Stimulated activated CD4-positive, alpha-beta T cell treated with anti-CD3 and anti-CD28 coated beads, Interleukin-15, amount 100 ng/mL, for 1 hour (primary cell): ENCODE results near the gene B4GALT1.
A peak's percentile ranks its signal among the peaks of the same experiment; 100 is the strongest.
"Not testable (repeated sequence)": the region's sequence is repeated elsewhere in the genome, so short reads cannot be mapped to it uniquely, and the experiment has no call there.

Experiments used
- DNase-seq, 2 donors: peaks; one replicate each; pipeline ENCODE4 v3.0.0-alpha.2; 2020; ENCODE audit warnings: low read depth in 1 of 2, low spot score in 1 of 2

B4GALT1 gene

GRCh38 chr9:33162721-33163311 is 4.3 kb downstream of the B4GALT1 start:
- DNase-seq = no peak

- DNase-seq = no peak
These were observed 5.5 kb downstream of the B4GALT1 start for GRCh38 chr9:33161589-33162132.

- no peak for DNase-seq
These were observed 6.0 kb downstream of the B4GALT1 start for GRCh38 chr9:33161011-33161588.

GRCh38 chr9:33160446-33160845 is 6.7 kb downstream of the B4GALT1 start:
- not testable (repeated sequence) for DNase-seq

- DNase-seq = peak in 1 of 2 donors; percentile 30
These were observed 7.4 kb downstream of the B4GALT1 start for GRCh38 chr9:33159777-33160127.

GRCh38 chr9:33158843-33159776 is 8.0 kb downstream of the B4GALT1 start:
- DNase-seq = no peak

- no peak for DNase-seq
These were observed 8.9 kb downstream of the B4GALT1 start for GRCh38 chr9:33157960-33158842.

GRCh38 chr9:33155393-33155792 is 11.7 kb downstream of the B4GALT1 start:
- no peak for DNase-seq

GRCh38 chr9:33154371-33154770 is 12.8 kb downstream of the B4GALT1 start:
- no peak for DNase-seq

- no peak for DNase-seq
These were observed 13.5 kb downstream of the B4GALT1 start for GRCh38 chr9:33153666-33154065.

GRCh38 chr9:33153001-33153400 is 14.1 kb downstream of the B4GALT1 start:
- no peak for DNase-seq

GRCh38 chr9:33151601-33152000 is 15.5 kb downstream of the B4GALT1 start:
- DNase-seq = no peak

- DNase-seq = no peak
These were observed 16.1 kb downstream of the B4GALT1 start for GRCh38 chr9:33151007-33151557.

GRCh38 chr9:33148367-33149014 is 18.6 kb downstream of the B4GALT1 start:
- DNase-seq = no peak

- no peak for DNase-seq
These were observed 19.5 kb downstream of the B4GALT1 start for GRCh38 chr9:33147416-33148169.

GRCh38 chr9:33146298-33146697 is 20.8 kb downstream of the B4GALT1 start:
- no peak for DNase-seq

- DNase-seq = no peak
These were observed 22.6 kb downstream of the B4GALT1 start for GRCh38 chr9:33144551-33144950.

GRCh38 chr9:33143241-33143661 is 23.9 kb downstream of the B4GALT1 start:
- DNase-seq = no peak

GRCh38 chr9:33142535-33142934 is 24.6 kb downstream of the B4GALT1 start:
- no peak for DNase-seq
